GM12872 (cell line): ENCODE results near the gene NDFIP1.

Experiments used
- CTCF ChIP-seq: IDR thresholded peaks from 3 replicates; pipeline ENCODE4 v1.5.1; 2011; ENCODE audit warnings: low read depth, mild to moderate bottlenecking, low read length, moderate library complexity; ENCODE audit not compliant: insufficient read depth

NDFIP1 gene

GRCh38 chr5:142186857-142187594 lies 78.4 kb downstream of the NDFIP1 start:
- no peak for TF ChIP-seq CTCF

GRCh38 chr5:142189813-142190212 lies 81.2 kb downstream of the NDFIP1 start:
- TF ChIP-seq CTCF: no peak

- TF ChIP-seq CTCF: no peak
Measured at GRCh38 chr5:142191776-142192175, 83.2 kb downstream of the NDFIP1 start.

- no peak for TF ChIP-seq CTCF
Measured at GRCh38 chr5:142192286-142193113, 83.9 kb downstream of the NDFIP1 start.

- no peak for TF ChIP-seq CTCF
Measured at GRCh38 chr5:142193114-142193428, 84.5 kb downstream of the NDFIP1 start.

- no peak for TF ChIP-seq CTCF
Measured at GRCh38 chr5:142197098-142197497, 88.5 kb downstream of the NDFIP1 start.

- no peak for TF ChIP-seq CTCF
Measured at GRCh38 chr5:142197781-142198180, 89.2 kb downstream of the NDFIP1 start.
